GM12878 (cell line): Measurements from ENCODE around the gene GGCX.

Experiments used
- ATF3 ChIP-seq: IDR thresholded peaks from 2 replicates; pipeline ENCODE4 v1.6.1; 2011; ENCODE audit warnings: low read depth, mild to moderate bottlenecking, low read length, moderate library complexity, borderline replicate concordance; ENCODE audit errors: extremely low read depth
- EP300 ChIP-seq, 2 experiments: fragments of 150-350 bp in 1 of 2; IDR thresholded peaks; 2 replicates each; pipeline ENCODE4 v1.6.1; 2011 to 2012; ENCODE audit warnings: low read depth in 2 of 2, low read length in 2 of 2, borderline replicate concordance in 1 of 2, improper control_type of control experiment in 1 of 2, inconsistent platforms in 1 of 2; ENCODE audit not compliant: control insufficient read depth in 1 of 2
- ZNF274 ChIP-seq: IDR thresholded peaks from one replicate; pipeline ENCODE4 v1.8.0; 2011; ENCODE audit not compliant: insufficient read length, insufficient read depth

GRCh38 chr2:85560812-85561279 lies 447 bp downstream of the GGCX start:
- TF ChIP-seq EP300 (IDR thresholded peaks at IDR 0.05; ENCODE audit: borderline replicate concordance in 1 of 2, control insufficient read depth in 1 of 2, low read depth in 2 of 2, low read length in 2 of 2) (no peak), ATF3 (no peak), ZNF274 (no peak)
